Activated CD4-positive, alpha-beta T cell treated with anti-CD3 and anti-CD28 coated beads for 48 hours (primary cell): Measurements from ENCODE around the gene CYS1.
"Not testable (repeated sequence)": the region's sequence is repeated elsewhere in the genome, so short reads cannot be mapped to it uniquely, and the experiment has no call there.

ENCODE experiments used
- DNase-seq: peaks from one replicate; pipeline ENCODE4 v3.0.0-alpha.2; 2020

Gene CYS1

GRCh38 chr2:10028407-10028987 lies 51.7 kb downstream of the CYS1 start:
- DNase-seq: no peak

- no peak for DNase-seq
Observed at GRCh38 chr2:10027660-10028330, 52.4 kb downstream of the CYS1 start.

GRCh38 chr2:10026940-10027569 lies 53.2 kb downstream of the CYS1 start:
- DNase-seq: no peak

GRCh38 chr2:10022966-10023662 lies 57.1 kb downstream of the CYS1 start:
- DNase-seq: no peak

- no peak for DNase-seq
Observed at GRCh38 chr2:10022445-10022844, 57.8 kb downstream of the CYS1 start.

- no peak for DNase-seq
Observed at GRCh38 chr2:10022041-10022421, 58.2 kb downstream of the CYS1 start.

GRCh38 chr2:10019602-10020400 lies 60.4 kb downstream of the CYS1 start:
- DNase-seq: no peak

- DNase-seq: no peak
Observed at GRCh38 chr2:10019174-10019573, 61.0 kb downstream of the CYS1 start.

GRCh38 chr2:10017313-10017941 lies 62.8 kb downstream of the CYS1 start:
- DNase-seq: no peak

GRCh38 chr2:10016802-10017258 lies 63.4 kb downstream of the CYS1 start:
- DNase-seq: no peak

GRCh38 chr2:10016001-10016801 lies 64.0 kb downstream of the CYS1 start:
- no peak for DNase-seq

- not testable (repeated sequence) for DNase-seq
Observed at GRCh38 chr2:10015376-10015989, 64.7 kb downstream of the CYS1 start.

- DNase-seq: no peak
Observed at GRCh38 chr2:10014418-10015190, 65.6 kb downstream of the CYS1 start.

GRCh38 chr2:10013651-10014417 lies 66.4 kb downstream of the CYS1 start:
- DNase-seq: not testable (repeated sequence)

- no peak for DNase-seq
Observed at GRCh38 chr2:10012963-10013461, 67.2 kb downstream of the CYS1 start.

- DNase-seq: not testable (repeated sequence)
Observed at GRCh38 chr2:10012366-10012962, 67.7 kb downstream of the CYS1 start.

- DNase-seq: not testable (repeated sequence)
Observed at GRCh38 chr2:10011606-10012325, 68.4 kb downstream of the CYS1 start.
